NCI-H2107 treated with DMSO at 0.1 percent for 48 hours (cell line): Measurements from ENCODE around the gene GALK1.

ENCODE experiments used
- DNase-seq: peaks from one replicate; lab custom pipeline; 2025; ENCODE audit not compliant: unreplicated experiment; lab: John Stamatoyannopoulos, UW

The GALK1 gene

GRCh38 chr17:75729351-75729750 is 35.6 kb downstream of the GALK1 start:
- no peak for DNase-seq

- no peak for DNase-seq
Measured at GRCh38 chr17:75727391-75727790, 37.6 kb downstream of the GALK1 start.

DNA sequence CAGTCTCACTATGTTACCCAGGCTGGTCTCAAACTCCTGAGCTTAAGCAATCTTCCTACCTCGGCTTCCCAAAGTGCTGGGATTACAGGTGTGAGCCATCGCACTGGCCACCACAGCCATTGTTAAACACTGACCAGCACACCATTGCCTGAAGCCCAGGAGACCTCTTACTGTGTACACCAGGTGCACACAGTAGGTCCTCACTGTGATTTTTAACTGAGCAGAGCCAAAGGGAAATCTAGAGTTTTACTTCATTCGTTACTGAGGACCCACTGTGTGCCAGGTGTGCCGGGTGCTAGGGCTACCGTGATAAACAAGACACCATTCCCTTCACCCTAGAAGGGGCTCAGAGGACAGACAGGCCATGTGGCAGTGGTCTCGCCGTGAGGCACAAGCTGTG is 39.5 kb downstream of the GALK1 start:
- no peak for DNase-seq

GRCh38 chr17:75724016-75725003 is 40.7 kb downstream of the GALK1 start:
- no peak for DNase-seq

DNA sequence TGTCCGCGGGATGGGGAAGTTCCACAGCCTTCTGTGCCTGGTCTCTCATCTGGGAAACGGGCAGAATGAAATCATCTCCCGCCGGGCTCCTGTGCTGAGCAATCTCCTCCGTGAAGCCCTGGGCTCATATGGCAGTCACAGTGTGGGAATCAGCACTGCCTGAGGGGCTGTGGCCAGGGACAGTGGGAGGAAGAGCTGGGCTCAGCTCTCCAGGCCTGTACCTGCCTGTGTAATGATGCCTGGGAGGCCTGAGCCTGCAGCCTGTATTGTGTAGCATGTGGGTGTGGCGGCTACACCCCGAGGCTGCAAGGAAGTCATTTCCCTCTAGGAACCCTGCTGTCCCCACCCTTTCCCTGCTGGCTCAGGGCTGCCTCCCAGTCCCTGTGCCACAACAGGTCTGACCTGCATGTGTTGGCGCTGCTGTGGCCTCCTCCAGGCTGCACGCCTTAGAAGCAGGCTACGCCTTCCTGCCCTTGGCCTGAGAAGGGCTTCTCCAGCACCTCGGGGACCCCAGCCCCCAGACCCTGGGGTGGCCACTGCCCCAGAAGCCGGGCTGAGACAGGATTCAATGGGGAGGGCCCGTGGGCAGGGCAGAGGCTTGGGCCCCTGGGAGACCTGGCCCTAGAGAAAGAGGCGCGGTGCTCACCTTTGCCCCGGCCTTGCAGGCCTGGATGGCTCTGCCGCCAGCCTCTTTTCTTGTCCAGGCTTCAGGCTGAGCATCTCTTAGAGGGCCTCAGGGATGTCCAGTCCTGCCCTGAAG is 41.6 kb downstream of the GALK1 start:
- DNase-seq, result no peak

GRCh38 chr17:75722542-75723095 is 42.4 kb downstream of the GALK1 start:
- no peak for DNase-seq

DNA sequence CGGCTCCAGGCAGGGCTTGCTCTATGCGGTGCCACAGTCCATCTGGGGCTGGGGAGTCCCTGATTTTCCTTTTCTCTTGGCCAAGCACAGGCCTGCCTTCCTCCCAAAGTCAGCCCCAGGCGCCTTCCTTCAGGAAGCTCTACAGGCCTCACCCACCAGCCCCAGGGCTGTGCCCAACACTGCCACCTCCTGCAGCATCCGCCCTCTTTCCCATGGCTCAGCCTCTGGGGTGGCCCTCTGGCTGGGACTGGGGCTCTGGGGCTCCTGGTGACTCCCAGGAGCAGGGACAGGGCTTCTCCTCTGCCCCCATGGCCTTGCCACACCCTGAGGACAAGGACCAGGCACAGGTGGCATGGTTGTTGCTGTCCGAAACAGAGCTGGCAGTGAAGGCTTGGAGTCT is 42.9 kb downstream of the GALK1 start:
- DNase-seq, result no peak

- no peak for DNase-seq
Measured at GRCh38 chr17:75721463-75722011, 43.5 kb downstream of the GALK1 start.

DNA sequence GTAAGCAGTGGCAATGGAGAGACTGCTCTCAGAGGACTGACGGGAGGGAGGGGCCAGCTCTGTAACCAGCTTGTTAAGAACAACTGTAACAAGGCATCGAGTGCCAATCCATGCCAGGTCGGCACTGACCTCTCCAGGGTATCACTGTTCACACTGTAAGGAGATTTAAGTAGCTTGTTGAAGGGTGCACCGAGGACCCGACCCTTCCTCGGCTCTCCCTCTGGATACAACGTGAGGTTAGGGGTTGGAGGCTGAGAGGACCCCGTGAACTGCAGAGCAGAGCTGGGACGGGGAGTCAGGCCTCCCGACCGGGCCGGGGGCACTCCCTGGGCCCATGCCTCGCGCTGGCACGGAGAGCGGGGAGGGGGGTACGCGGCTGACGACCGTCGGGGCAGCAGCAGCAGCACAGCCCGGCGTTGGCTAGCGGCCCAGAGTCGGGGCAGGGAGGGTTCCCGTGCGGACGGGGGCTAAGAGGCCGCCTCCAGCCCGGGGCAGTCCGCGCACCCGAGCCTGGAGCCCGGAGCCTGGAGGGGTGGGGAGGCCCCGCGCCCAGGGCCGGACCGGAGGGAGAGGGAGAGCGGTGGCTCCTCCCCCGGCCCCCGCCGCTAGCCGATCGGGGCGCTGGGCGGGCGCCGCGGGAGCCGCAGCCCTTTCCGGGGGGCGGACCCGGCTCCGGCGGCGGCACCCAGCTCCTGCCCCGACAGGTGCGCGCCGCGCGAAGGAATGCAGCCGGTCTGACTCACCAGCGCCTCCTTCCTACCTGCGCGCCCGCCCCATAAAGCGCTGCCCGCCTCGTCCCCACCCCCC is 44.1 kb downstream of the GALK1 start, which contains the start of gene ITGB4:
Gene ITGB4, plus strand, starts transcription at position 804 of the 807 bp plus-strand sequence. CDS start 3,245 bp downstream, outside the sequence.
- DNase-seq, result no peak

DNA sequence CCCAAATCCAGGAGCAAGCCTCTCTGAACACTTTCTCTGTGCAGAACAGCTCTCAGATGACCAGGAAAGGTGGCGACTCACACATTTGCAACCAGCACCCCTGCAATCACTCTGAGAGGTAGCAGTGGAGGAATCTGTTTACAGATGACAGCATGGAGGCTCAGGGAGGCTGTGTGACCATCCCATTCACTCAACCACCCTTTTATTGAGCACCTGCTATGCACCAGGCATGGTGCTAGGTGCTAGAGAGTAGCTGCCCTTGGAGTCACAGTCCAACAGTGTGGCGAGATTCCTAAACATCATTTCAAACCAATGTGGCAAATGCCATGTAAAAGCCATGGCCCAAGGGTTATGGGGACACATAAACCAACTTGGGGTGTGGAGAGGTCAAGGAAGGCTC is 45.3 kb downstream of the GALK1 start:
- no peak for DNase-seq

GRCh38 chr17:75712446-75712845 is 52.5 kb downstream of the GALK1 start:
- DNase-seq, result no peak
